ENCODE measurements around the gene MAP1A.
"Not testable (repeated sequence)": the region's sequence is repeated elsewhere in the genome, so short reads cannot be mapped to it uniquely, and the experiment has no call there.

Gene MAP1A

GRCh38 chr15:43552986-43553385 is 35.6 kb downstream of the MAP1A start:
- Histone ChIP-seq H3K4me1 (ENCODE audit: low read length) (no peaks in the 10 kb centered on the region), H4K20me1 (ENCODE audit: insufficient read depth, low read length) (no peaks in the 10 kb centered on the region), H3K79me2 (ENCODE audit: low read length) (no peaks in the 10 kb centered on the region), H3K27ac (ENCODE audit: low read length) (no peak overlapping the region), H3K4me2 (ENCODE audit: low read depth, low read length) (no peak overlapping the region), H3K9ac (ENCODE audit: low read length) (no peak overlapping the region), H2AFZ (ENCODE audit: low read length) (no peak overlapping the region), H3K9me3 (replicated peaks; ENCODE audit: insufficient read depth, low read length) (no peaks in the 10 kb centered on the region), H3K9me2 (replicated peaks; ENCODE audit: insufficient read depth, low read length) (no peaks in the 10 kb centered on the region), H3F3A (ENCODE audit: insufficient read depth, low read length) (no peaks in the 10 kb centered on the region), H3K4me3 (ENCODE audit: low read length) (no peak overlapping the region), H3K27me3 (replicated peaks; ENCODE audit: insufficient read depth, low read length) (no peaks in the 10 kb centered on the region), H3K36me3 (replicated peaks; ENCODE audit: insufficient read depth, low read length) (no peaks in the 10 kb centered on the region)
- TF ChIP-seq CTCF (IDR thresholded peaks at IDR 0.05; ENCODE audit: low read length) (no peak), EZH2phosphoT487 (IDR thresholded peaks at IDR 0.05; ENCODE audit: low read length) (no peak), EZH2 (optimal IDR thresholded peaks at IDR 0.05; ENCODE audit: low read depth, low read length) (no peak)
- DNase-seq: no peak

- not testable (repeated sequence) for DNase-seq; H3K4me3 ChIP-seq (ENCODE audit: low read length); H3K4me2 ChIP-seq (ENCODE audit: low read depth, low read length); H3K4me1 ChIP-seq (ENCODE audit: low read length); H3K9ac ChIP-seq (ENCODE audit: low read length); H3K27me3 ChIP-seq (replicated peaks; ENCODE audit: insufficient read depth, low read length); H3K79me2 ChIP-seq (ENCODE audit: low read length); H3K9me2 ChIP-seq (replicated peaks; ENCODE audit: insufficient read depth, low read length); H3K27ac ChIP-seq (ENCODE audit: low read length); H3K9me3 ChIP-seq (replicated peaks; ENCODE audit: insufficient read depth, low read length); H3F3A ChIP-seq (ENCODE audit: insufficient read depth, low read length); H4K20me1 ChIP-seq (ENCODE audit: insufficient read depth, low read length); H2AFZ ChIP-seq (ENCODE audit: low read length); H3K36me3 ChIP-seq (replicated peaks; ENCODE audit: insufficient read depth, low read length)
Measured at GRCh38 chr15:43562753-43563152, 45.3 kb downstream of the MAP1A start.

GRCh38 chr15:43563793-43564192 is 46.4 kb downstream of the MAP1A start:
- H3K4me3 ChIP-seq (ENCODE audit: low read length); H3K9me2 ChIP-seq (replicated peaks; ENCODE audit: insufficient read depth, low read length); H3K4me1 ChIP-seq (ENCODE audit: low read length); H3K27ac ChIP-seq (ENCODE audit: low read length); H3K9me3 ChIP-seq (replicated peaks; ENCODE audit: insufficient read depth, low read length); H4K20me1 ChIP-seq (ENCODE audit: insufficient read depth, low read length); H3K36me3 ChIP-seq (replicated peaks; ENCODE audit: insufficient read depth, low read length); H2AFZ ChIP-seq (ENCODE audit: low read length); H3K79me2 ChIP-seq (ENCODE audit: low read length); H3K9ac ChIP-seq (ENCODE audit: low read length); DNase-seq; H3F3A ChIP-seq (ENCODE audit: insufficient read depth, low read length); H3K4me2 ChIP-seq (ENCODE audit: low read depth, low read length); H3K27me3 ChIP-seq (replicated peaks; ENCODE audit: insufficient read depth, low read length): not testable (repeated sequence)

GRCh38 chr15:43566615-43567014 is 49.2 kb downstream of the MAP1A start:
- not testable (repeated sequence) for H3K4me1 ChIP-seq (ENCODE audit: low read length); H2AFZ ChIP-seq (ENCODE audit: low read length); H3K79me2 ChIP-seq (ENCODE audit: low read length); H3K27me3 ChIP-seq (replicated peaks; ENCODE audit: insufficient read depth, low read length); H3K36me3 ChIP-seq (replicated peaks; ENCODE audit: insufficient read depth, low read length); H3K9ac ChIP-seq (ENCODE audit: low read length); H3K4me3 ChIP-seq (ENCODE audit: low read length); H4K20me1 ChIP-seq (ENCODE audit: insufficient read depth, low read length); H3K4me2 ChIP-seq (ENCODE audit: low read depth, low read length); H3F3A ChIP-seq (ENCODE audit: insufficient read depth, low read length); H3K9me2 ChIP-seq (replicated peaks; ENCODE audit: insufficient read depth, low read length); H3K9me3 ChIP-seq (replicated peaks; ENCODE audit: insufficient read depth, low read length); DNase-seq; H3K27ac ChIP-seq (ENCODE audit: low read length)

- H3K79me2 ChIP-seq (ENCODE audit: low read length); H3K4me3 ChIP-seq (ENCODE audit: low read length); H3K27me3 ChIP-seq (replicated peaks; ENCODE audit: insufficient read depth, low read length); H3F3A ChIP-seq (ENCODE audit: insufficient read depth, low read length); H3K9me2 ChIP-seq (replicated peaks; ENCODE audit: insufficient read depth, low read length); H4K20me1 ChIP-seq (ENCODE audit: insufficient read depth, low read length); H2AFZ ChIP-seq (ENCODE audit: low read length); H3K9me3 ChIP-seq (replicated peaks; ENCODE audit: insufficient read depth, low read length); H3K4me1 ChIP-seq (ENCODE audit: low read length); DNase-seq; H3K9ac ChIP-seq (ENCODE audit: low read length); H3K27ac ChIP-seq (ENCODE audit: low read length); H3K36me3 ChIP-seq (replicated peaks; ENCODE audit: insufficient read depth, low read length); H3K4me2 ChIP-seq (ENCODE audit: low read depth, low read length): not testable (repeated sequence)
Measured at GRCh38 chr15:43574607-43575006, 57.2 kb downstream of the MAP1A start.
